Naive B cell (primary cell): Measurements from ENCODE around the gene DOCK3. TPM values are rescaled to one million over a fixed set of nuclear protein-coding genes. Genes with fewer than 3 reads are reported as not detected.
"Not testable (repeated sequence)": the region's sequence is repeated elsewhere in the genome, so short reads cannot be mapped to it uniquely, and the experiment has no call there.

ENCODE experiments used
- ATAC-seq, 2 donors: fragments of 150-1000 bp; cut with Tn5 transposase; 2 replicates each; pipeline ENCODE4 v1.10.0; 2021; ENCODE audit warnings: low read depth in 2 of 2, mild to moderate bottlenecking in 2 of 2, moderate library complexity in 2 of 2
- DNase-seq: peaks from one replicate; pipeline ENCODE4 v3.0.0; 2022
- H3K27ac Mint-ChIP-seq, 6 donors: one replicate each; pipeline ENCODE4 v1.8.0; 2020 to 2022; ENCODE audit warnings: mild to moderate bottlenecking in 6 of 6, mixed read lengths in 6 of 6, moderate library complexity in 5 of 6, inconsistent platforms in 2 of 6
- H3K27me3 Mint-ChIP-seq, 3 donors: one replicate each; pipeline ENCODE4 v1.8.0; 2021 to 2022; ENCODE audit warnings: mixed read lengths in 3 of 3, mild to moderate bottlenecking in 1 of 3
- H3K36me3 Mint-ChIP-seq, 2 donors: one replicate each; pipeline ENCODE4 v1.8.0; 2020 to 2022; ENCODE audit warnings: mixed read lengths in 2 of 2, inconsistent platforms in 1 of 2, mild to moderate bottlenecking in 1 of 2
- H3K4me1 Mint-ChIP-seq, 3 donors: one replicate each; pipeline ENCODE4 v1.8.0; 2020 to 2022; ENCODE audit warnings: mixed read lengths in 3 of 3, inconsistent platforms in 1 of 3, mild to moderate bottlenecking in 1 of 3, moderate library complexity in 1 of 3
- H3K4me3 Mint-ChIP-seq, 8 donors: one replicate each; pipeline ENCODE4 v1.8.0; 2020 to 2022; ENCODE audit warnings: mild to moderate bottlenecking in 8 of 8, mixed read lengths in 8 of 8, moderate library complexity in 8 of 8, inconsistent platforms in 2 of 8
- H3K9me3 Mint-ChIP-seq, 7 donors: one replicate each; pipeline ENCODE4 v1.8.0; 2020 to 2022; ENCODE audit warnings: mixed read lengths in 7 of 7, mild to moderate bottlenecking in 5 of 7, inconsistent platforms in 2 of 7, moderate library complexity in 1 of 7
- polyA plus RNA-seq, 6 donors: library from polyadenylated mRNA; unstranded; fragments of 300-500 nt; fragmentation: Illumina TruSeq; gene quantifications; one replicate each; pipeline ENCODE4 v1.2.3, GENCODE V29; 2021; ENCODE audit warnings: low read depth in 6 of 6

The DOCK3 gene
- polyA plus RNA-seq, 6 donors from 2014 or later: 0.03 to 0.04 (median 0.04) TPM; not detected in 3

DNA sequence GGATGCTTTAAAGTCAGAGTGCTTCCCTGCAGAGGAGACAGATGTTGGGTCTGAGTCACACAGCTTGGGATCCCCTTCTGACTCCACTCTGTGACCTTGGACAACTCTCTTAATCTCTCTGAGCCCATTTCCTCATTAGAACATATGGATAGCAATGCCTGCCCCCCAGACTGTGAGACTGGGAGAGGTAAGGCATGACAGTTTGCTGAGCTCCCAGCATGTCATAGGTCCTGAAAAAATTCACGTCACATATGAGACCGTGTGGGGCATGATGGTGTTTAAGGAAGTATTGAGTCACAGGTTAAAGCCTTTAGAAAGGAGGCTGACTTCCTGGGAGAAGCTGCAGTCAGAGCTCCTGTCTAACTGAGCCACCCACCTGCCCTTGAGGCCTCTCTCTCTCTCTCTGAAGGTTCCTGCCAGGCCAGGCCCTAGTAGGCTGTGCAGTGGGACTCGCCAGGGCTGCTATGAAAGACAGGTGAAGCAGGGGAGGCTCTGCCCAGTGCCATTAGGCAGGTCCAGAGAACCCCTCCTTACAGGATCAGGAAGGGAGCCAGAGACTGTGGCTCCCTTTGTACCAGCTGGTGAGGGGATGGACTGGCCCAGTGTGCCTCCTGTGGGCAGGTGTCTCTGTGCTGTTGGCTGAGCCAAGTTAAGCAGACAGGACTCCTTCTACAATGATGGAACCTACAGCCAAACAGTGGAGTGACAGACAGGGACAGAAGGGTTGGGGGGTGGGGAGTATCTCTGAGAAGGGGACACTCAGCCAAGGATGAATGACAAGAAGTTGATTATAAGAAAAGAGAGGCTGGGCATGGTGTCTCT is 19.5 kb upstream of the DOCK3 start:
- no peak for DNase-seq
- Mint-ChIP-seq H3K4me1 (no peaks in the 10 kb centered on the region), H3K27ac (peak overlapping the region in 3 of 6 donors; percentile 52 to 88 (median 59)), H3K9me3 (no peaks in the 10 kb centered on the region), H3K27me3 (peaks cover 0 to 5% (median 0%) of the 10 kb centered on the region in 3 donors), H3K36me3 (no peaks in the 10 kb centered on the region), H3K4me3 (no peak overlapping the region)
- ATAC-seq: no peak

- ATAC-seq (no peak), DNase-seq (no peak)
- Mint-ChIP-seq H3K36me3 (no peaks in the 10 kb centered on the region), H3K27ac (no peak overlapping the region), H3K9me3 (no peaks in the 10 kb centered on the region), H3K4me3 (no peak overlapping the region), H3K4me1 (no peaks in the 10 kb centered on the region), H3K27me3 (peaks cover 0 to 5% (median 0%) of the 10 kb centered on the region in 3 donors)
Observed at GRCh38 chr3:50656417-50657195, 18.1 kb upstream of the DOCK3 start.

DNA sequence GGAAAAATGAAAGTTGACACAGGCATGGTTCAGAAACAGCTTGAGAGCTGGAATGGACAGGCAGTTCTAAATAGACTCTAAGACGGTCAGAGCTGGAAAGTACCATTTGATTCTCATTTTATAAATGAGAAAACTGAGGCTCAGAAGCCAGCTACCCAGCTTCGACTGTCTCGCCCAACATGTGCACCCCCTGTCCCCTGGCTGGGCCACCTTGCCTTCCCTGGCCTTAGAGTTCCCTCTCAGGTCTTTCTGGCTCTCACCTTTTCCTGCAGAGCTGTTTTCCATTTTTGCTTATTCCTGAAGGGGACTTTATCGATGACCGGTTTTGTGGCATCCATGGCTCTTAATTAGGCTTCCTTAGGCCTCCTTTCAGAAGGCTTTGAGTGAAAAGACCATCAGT is 17.3 kb upstream of the DOCK3 start:
- ATAC-seq (no peak), DNase-seq (no peak)
- no peak overlapping the region for H3K4me3 Mint-ChIP-seq
- peaks cover 0 to 5% (median 0%) of the 10 kb centered on the region in 3 donors for H3K27me3 Mint-ChIP-seq
- no peaks in the 10 kb centered on the region for H3K4me1 Mint-ChIP-seq
- H3K9me3 Mint-ChIP-seq: no peaks in the 10 kb centered on the region
- peak overlapping the region in 1 of 6 donors; percentile 17 for H3K27ac Mint-ChIP-seq
- no peaks in the 10 kb centered on the region for H3K36me3 Mint-ChIP-seq

GRCh38 chr3:50657816-50658215 is 16.9 kb upstream of the DOCK3 start:
- Mint-ChIP-seq H3K27me3 (peaks cover 0 to 5% (median 0%) of the 10 kb centered on the region in 3 donors), H3K27ac (no peak overlapping the region), H3K36me3 (no peaks in the 10 kb centered on the region), H3K4me3 (no peak overlapping the region), H3K4me1 (no peaks in the 10 kb centered on the region), H3K9me3 (no peaks in the 10 kb centered on the region)
- no peak for ATAC-seq
- DNase-seq: no peak

GRCh38 chr3:50658416-50658815 is 16.3 kb upstream of the DOCK3 start:
- no peak overlapping the region for H3K27ac Mint-ChIP-seq
- ATAC-seq: no peak
- H3K4me3 Mint-ChIP-seq: no peak overlapping the region
- no peaks in the 10 kb centered on the region for H3K36me3 Mint-ChIP-seq
- no peak for DNase-seq
- H3K9me3 Mint-ChIP-seq: no peaks in the 10 kb centered on the region
- H3K4me1 Mint-ChIP-seq: no peaks in the 10 kb centered on the region
- peaks cover 0 to 5% (median 0%) of the 10 kb centered on the region in 3 donors for H3K27me3 Mint-ChIP-seq

GRCh38 chr3:50658831-50659230 is 15.9 kb upstream of the DOCK3 start:
- ATAC-seq: no peak
- peak overlapping the region in 1 of 8 donors; percentile 70 for H3K4me3 Mint-ChIP-seq

GRCh38 chr3:50660386-50660785 is 14.3 kb upstream of the DOCK3 start:
- Mint-ChIP-seq H3K4me1 (peaks cover 0 to 4% (median 2%) of the 10 kb centered on the region in 3 donors), H3K4me3 (no peak overlapping the region), H3K27ac (no peak overlapping the region), H3K27me3 (peaks cover 0 to 5% (median 0%) of the 10 kb centered on the region in 3 donors), H3K9me3 (no peaks in the 10 kb centered on the region), H3K36me3 (no peaks in the 10 kb centered on the region)
- DNase-seq (no peak), ATAC-seq (no peak)

More at GRCh38 chr3:50658831-50659230, 15.9 kb upstream of the DOCK3 start:
- H3K27me3 Mint-ChIP-seq: peaks cover 0 to 5% (median 0%) of the 10 kb centered on the region in 3 donors
- no peak overlapping the region for H3K27ac Mint-ChIP-seq
- H3K9me3 Mint-ChIP-seq: no peaks in the 10 kb centered on the region
- no peaks in the 10 kb centered on the region for H3K4me1 Mint-ChIP-seq
- no peaks in the 10 kb centered on the region for H3K36me3 Mint-ChIP-seq
- DNase-seq: no peak

GRCh38 chr3:50661321-50661837 is 13.3 kb upstream of the DOCK3 start:
- H3K4me3 Mint-ChIP-seq: no peak overlapping the region
- no peak for DNase-seq
- no peak overlapping the region for H3K27ac Mint-ChIP-seq
- no peaks in the 10 kb centered on the region for H3K9me3 Mint-ChIP-seq
- H3K4me1 Mint-ChIP-seq: peaks cover 1 to 5% (median 4%) of the 10 kb centered on the region in 3 donors
- no peak for ATAC-seq
- H3K27me3 Mint-ChIP-seq: peaks cover 0 to 5% (median 0%) of the 10 kb centered on the region in 3 donors
- no peaks in the 10 kb centered on the region for H3K36me3 Mint-ChIP-seq

DNA sequence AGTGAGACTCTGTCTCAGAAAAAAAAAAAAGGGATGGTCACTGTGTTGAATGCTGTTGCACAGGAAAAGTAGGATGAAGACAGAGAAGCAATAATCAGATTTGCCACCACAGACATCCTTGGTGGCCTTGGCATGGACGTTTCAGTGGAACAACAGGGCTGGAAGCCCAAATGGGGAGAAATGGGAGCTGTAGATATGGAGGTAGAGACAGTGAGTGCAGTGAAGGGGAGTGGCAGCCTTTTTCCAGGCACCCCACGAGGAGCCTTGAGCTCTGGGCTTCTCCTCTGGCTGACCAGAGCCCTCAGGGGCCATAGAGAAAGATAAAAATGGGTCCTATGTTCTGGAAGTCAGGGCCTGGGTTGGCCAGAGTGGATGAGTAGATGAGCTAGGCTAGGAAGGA is 12.3 kb upstream of the DOCK3 start:
- peak overlapping the region in 1 of 6 donors; percentile 82 for H3K27ac Mint-ChIP-seq
- H3K4me3 Mint-ChIP-seq: no peak overlapping the region

DNA sequence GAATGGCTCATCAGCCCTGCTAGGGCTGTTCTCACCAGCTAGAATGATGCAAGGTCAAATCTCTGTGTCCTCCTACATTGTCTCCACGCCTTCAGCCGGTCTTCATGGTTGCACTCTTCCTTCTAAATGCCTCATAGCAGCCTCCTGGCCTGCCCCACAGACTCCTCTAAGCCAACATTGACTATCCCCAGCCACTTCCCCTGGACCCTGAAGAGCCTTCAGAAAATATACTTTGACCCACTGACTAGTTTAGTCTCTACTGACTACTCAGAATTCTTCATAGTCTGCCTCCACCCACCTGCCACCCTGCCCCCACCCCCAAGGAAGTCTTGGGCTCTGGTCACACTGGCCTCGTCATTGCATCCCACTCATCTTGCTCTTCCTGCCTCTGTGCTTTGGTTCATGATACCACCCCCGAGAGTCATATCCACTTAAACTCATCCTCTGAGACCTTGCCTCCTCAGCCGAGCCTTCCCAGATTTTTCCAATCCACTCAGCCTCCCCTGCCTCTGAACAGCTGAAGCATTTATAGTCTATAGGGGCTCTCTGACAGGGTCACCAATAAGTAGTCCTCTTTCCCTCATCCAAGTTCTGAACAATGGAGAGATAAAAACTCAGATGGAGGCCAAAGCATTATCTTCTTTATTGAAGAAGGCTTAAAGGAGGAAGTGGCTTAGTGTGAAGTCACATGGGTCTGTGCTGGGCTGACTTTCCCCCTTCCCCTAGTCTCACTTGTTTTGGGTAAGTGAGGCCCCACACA is 9.5 kb upstream of the DOCK3 start:
- no peaks in the 10 kb centered on the region for H3K36me3 Mint-ChIP-seq
- H3K9me3 Mint-ChIP-seq: no peaks in the 10 kb centered on the region
- H3K4me1 Mint-ChIP-seq: peaks cover 1 to 5% (median 4%) of the 10 kb centered on the region in 3 donors
- no peak for ATAC-seq
- H3K27me3 Mint-ChIP-seq: peaks cover 0 to 9% (median 5%) of the 10 kb centered on the region in 3 donors
- H3K4me3 Mint-ChIP-seq: peak overlapping the region in 1 of 8 donors; percentile 2
- no peak for DNase-seq
- H3K27ac Mint-ChIP-seq: peak overlapping the region in 2 of 6 donors; percentile 6 to 10

More for the DNA sequence above, 12.3 kb upstream of the DOCK3 start:
- Mint-ChIP-seq H3K36me3 (no peaks in the 10 kb centered on the region), H3K9me3 (no peaks in the 10 kb centered on the region), H3K4me1 (peaks cover 1 to 5% (median 4%) of the 10 kb centered on the region in 3 donors), H3K27me3 (peaks cover 0 to 9% (median 5%) of the 10 kb centered on the region in 3 donors)
- no peak for ATAC-seq
- DNase-seq: no peak

- not testable (repeated sequence) for H3K27me3 Mint-ChIP-seq, DNase-seq, ATAC-seq, H3K4me3 Mint-ChIP-seq, H3K36me3 Mint-ChIP-seq, H3K4me1 Mint-ChIP-seq, H3K9me3 Mint-ChIP-seq
- peak overlapping the region in 1 of 6 donors; percentile 58 for H3K27ac Mint-ChIP-seq
Observed at GRCh38 chr3:50665841-50666115, 8.9 kb upstream of the DOCK3 start.

DNA sequence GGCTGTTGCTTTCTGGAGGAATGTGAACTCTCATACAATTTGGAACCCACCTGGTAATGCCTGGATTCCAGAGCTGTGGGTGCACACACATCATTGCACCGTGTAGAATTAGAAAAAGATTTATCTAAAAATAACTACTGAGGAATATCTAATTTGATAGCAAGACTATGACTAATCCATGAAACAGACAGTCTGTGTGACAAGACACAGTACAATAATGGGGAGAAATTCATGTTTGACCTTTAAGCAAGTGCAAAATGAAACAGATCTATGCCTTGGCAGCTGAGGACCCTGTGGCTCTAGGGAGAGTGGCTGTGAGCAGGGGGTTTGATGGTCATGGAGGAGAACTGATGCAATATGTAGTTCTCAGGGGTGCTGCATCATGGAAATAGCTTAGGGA is 7.9 kb upstream of the DOCK3 start:
- Mint-ChIP-seq H3K4me3 (no peak overlapping the region), H3K9me3 (no peaks in the 10 kb centered on the region), H3K27me3 (peaks cover 5 to 12% (median 10%) of the 10 kb centered on the region in 3 donors), H3K36me3 (no peaks in the 10 kb centered on the region), H3K4me1 (peaks cover 1 to 5% (median 4%) of the 10 kb centered on the region in 3 donors), H3K27ac (no peak overlapping the region)
- DNase-seq: no peak
- no peak for ATAC-seq

DNA sequence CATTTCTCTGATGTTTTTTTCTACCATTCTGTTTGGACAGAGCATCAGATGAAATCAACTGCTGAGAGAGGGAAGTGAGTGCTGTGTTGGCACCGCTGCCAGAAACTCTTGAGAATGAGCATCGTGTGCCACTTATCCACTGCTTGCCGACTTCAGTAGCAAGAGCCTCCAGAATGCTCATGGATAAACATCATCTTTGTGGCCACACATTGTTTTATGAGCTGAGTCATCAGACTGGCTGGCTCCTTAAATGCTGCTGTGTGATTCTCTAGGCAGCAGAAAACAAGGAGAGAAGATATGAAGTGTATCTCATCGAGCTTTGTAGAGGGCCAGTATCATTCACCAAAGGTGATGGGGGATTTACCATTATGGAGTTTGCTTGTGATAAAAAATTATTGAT is 3.4 kb upstream of the DOCK3 start:
- H3K27ac Mint-ChIP-seq: no peak overlapping the region
- H3K27me3 Mint-ChIP-seq: peaks cover 26 to 38% (median 35%) of the 10 kb centered on the region in 3 donors
- no peak overlapping the region for H3K4me3 Mint-ChIP-seq
- H3K9me3 Mint-ChIP-seq: no peaks in the 10 kb centered on the region
- H3K4me1 Mint-ChIP-seq: peaks cover 4 to 7% (median 6%) of the 10 kb centered on the region in 3 donors
- DNase-seq: no peak
- ATAC-seq: no peak
- H3K36me3 Mint-ChIP-seq: no peaks in the 10 kb centered on the region
